GM12891 (cell line): ENCODE results near the gene RNF121.
A peak's percentile ranks its signal among the peaks of the same experiment; 100 is the strongest.

Experiments
- DNase-seq: peaks from one replicate; pipeline ENCODE4 v3.0.0; 2011; ENCODE audit warnings: low spot score; ENCODE audit not compliant: insufficient read length
- FAIRE-seq: peaks from 2 replicates; lab custom pipeline; 2011; peaks lifted over from hg19 to GRCh38; lab: Jason Lieb, UNC
- PAX5 ChIP-seq: IDR thresholded peaks from 2 replicates; pipeline ENCODE4 v1.6.1; 2011; ENCODE audit warnings: low read length, moderate library complexity, mild to moderate bottlenecking; ENCODE audit not compliant: insufficient read depth, severe bottlenecking
- POLR2A ChIP-seq: IDR thresholded peaks from 2 replicates; pipeline ENCODE4 v1.6.1; 2011; ENCODE audit warnings: low read depth, low read length, control low read depth
- POLR2AphosphoS5 ChIP-seq: IDR thresholded peaks from 2 replicates; pipeline ENCODE4 v1.6.1; 2011; ENCODE audit warnings: low read depth, low read length, control low read depth
- POU2F2 ChIP-seq: IDR thresholded peaks from 2 replicates; pipeline ENCODE4 v1.6.1; 2011; ENCODE audit warnings: low read depth, mild to moderate bottlenecking, control low read depth, low read length, moderate library complexity
- SPI1 ChIP-seq: IDR thresholded peaks from 2 replicates; pipeline ENCODE4 v1.6.1; 2011; ENCODE audit warnings: low read depth, low read length, control low read depth
- TAF1 ChIP-seq: IDR thresholded peaks from 2 replicates; pipeline ENCODE4 v1.6.1; 2011; ENCODE audit warnings: low read depth, low read length, control low read depth

Gene RNF121

DNA sequence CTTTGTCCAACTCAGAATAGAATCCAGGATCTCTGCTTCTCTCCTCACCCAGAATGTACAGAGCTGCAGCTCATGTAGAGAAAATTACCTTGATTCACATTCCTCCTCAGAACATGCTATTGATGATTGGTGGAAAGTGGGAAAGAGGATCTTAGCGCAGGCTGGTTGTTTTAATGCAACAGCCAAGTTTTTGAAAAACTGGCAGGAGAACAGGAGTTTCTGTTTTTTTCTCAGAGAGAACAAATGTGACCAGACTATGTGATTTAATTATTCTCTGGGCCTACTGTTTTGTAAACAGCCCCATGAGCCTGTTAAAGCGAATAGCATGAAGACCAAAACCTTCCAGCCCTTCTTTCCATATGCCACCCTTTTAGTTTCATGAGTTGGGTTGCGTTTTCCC is 50.8 kb downstream of the RNF121 start:
- DNase-seq (no peak), FAIRE-seq (no peak)
- no peak for TF ChIP-seq PAX5
- no peak for TF ChIP-seq TAF1
- no peak for TF ChIP-seq SPI1
- TF ChIP-seq POU2F2: no peak
- no peak for TF ChIP-seq POLR2AphosphoS5
- no peak for TF ChIP-seq POLR2A

DNA sequence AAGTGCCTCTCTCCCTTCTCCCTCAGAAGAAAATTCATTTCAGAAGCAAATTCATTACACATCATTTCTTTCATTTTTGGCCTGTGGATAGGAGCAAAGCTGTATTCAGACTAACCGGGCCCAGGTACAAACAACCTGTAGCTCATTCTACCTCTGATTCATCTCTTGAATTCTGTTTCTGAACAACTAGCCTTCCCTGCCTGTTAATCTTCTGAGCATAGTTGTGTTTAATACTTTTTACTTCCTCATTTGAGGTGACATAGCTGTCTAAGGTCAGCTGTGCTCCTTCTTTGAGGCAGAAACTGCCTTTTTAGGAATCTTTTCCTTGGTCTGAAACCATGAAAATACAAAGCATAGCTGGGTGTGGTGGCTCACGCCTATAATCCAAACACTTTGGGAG is 57.3 kb downstream of the RNF121 start:
- FAIRE-seq: peak; percentile 71
- no peak for DNase-seq
- TF ChIP-seq POLR2A (no peak), TAF1 (no peak), PAX5 (no peak)

DNA sequence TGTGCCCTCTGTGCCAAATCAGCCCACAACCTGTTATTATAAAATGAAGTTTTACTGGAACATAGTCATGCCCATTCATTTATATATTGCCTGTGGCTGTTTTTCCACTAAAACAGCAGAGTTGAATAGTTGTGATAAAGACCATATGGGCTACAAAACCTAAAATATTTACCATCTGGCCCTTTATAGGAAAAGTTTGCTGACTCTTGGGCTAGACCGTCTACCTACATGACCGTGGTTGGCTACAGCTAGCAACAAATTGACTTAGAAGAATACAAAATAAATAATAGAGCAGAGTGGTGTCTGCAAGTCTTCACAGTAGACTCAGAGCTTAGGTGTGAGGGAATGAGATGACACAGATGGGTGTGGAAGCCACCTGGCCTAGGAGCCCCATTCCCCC is 58.7 kb downstream of the RNF121 start:
- no peak for FAIRE-seq
- TF ChIP-seq POLR2AphosphoS5: no peak
- TF ChIP-seq SPI1: no peak
- no peak for TF ChIP-seq POU2F2
- no peak for DNase-seq

DNA sequence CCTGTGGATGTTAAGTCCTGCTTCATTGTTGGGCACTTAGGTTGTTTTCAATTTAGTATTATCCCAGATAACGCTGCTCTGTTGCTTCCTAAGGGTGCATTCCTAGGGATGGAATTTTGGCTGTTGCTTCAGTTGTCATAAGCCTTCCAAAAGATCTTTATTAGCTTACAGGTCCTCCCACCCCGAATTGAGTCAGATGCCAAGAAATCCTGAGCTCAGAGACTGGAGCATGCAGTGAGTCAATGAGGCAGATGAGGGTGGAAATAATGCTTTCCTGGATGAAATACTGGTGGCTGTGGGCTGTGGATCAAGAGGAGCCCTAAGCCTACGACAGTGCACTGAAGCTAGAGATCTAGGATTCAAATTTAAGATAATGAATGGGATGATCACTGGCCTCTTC is 59.2 kb downstream of the RNF121 start:
- no peak for TF ChIP-seq POLR2A
- no peak for TF ChIP-seq SPI1
- no peak for TF ChIP-seq POU2F2
- no peak for TF ChIP-seq PAX5
- no peak for TF ChIP-seq TAF1
- TF ChIP-seq POLR2AphosphoS5: no peak
- no peak for DNase-seq
- FAIRE-seq: no peak

DNA sequence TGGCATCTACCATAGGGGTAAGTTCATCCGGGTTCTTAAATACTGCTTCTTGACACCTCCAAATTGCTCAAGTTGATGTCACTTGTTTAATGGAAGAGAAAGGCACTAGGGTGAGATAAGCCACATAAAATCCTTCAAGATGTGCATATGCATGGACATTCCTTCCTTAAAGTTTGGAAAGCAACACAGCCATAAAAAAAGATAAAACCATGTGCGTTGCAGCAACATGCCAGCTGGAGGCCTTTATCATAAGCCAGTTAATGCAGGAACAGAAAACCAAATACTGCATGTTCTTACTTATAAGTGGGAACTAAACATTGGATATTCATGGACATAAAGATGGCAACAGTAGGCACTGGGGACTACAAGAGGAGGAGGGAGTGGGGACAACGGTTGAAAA is 61.9 kb downstream of the RNF121 start:
- DNase-seq: no peak
- no peak for FAIRE-seq
- TF ChIP-seq TAF1: no peak
- TF ChIP-seq POU2F2: no peak
- no peak for TF ChIP-seq PAX5
- TF ChIP-seq POLR2A: no peak
- TF ChIP-seq SPI1: no peak
- TF ChIP-seq POLR2AphosphoS5: no peak

DNA sequence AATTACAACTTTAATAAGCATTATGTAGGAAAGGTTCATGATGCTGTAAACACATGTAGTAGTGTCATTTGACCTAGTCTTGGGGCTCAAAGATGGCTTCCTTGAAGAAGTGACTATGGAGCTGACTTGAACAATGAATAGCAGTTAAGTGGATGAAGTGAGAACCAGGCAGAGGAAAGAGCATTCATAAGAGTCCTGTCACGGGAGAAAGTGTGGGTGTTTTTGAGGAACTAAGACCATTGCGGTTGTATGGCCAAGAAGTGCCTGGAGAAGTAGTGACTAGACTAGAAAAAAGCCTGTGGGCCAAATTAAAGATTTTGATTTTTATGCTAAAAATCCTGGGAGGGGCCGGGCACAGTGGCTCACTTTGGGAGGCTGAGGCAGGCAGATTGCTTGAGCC is 62.6 kb downstream of the RNF121 start:
- no peak for DNase-seq
- FAIRE-seq: peak; percentile 73
- TF ChIP-seq POLR2AphosphoS5 (no peak), SPI1 (peak; percentile 69)

DNA sequence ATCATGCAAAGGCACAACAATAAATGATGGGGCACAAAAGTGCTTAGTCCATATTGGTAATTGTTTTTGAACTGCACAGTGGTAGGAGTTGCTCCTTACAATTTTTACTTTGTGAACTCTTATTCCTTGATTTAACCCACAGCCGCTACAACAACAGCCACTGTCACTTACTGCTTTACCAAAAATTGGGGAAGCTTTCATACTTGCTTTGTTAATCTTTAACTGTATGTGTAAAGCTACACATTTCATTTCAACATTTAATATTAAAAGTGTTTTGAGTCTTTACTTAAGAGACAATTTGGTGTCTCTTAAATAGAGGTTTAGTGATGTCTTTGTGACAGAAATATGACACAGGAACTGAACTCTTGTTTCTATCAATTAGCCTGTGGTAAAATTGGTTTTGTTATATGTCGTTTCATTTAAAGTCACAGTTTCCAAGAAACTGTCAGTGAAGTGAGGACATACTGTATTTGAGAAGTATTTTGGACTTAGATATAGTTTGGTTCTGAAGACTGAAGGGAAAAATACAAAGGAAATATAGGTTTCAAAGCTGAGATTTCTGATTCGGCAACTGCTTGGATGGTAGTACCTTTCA is 63.4 kb downstream of the RNF121 start:
- DNase-seq: no peak
- peak; percentile 28 for FAIRE-seq

DNA sequence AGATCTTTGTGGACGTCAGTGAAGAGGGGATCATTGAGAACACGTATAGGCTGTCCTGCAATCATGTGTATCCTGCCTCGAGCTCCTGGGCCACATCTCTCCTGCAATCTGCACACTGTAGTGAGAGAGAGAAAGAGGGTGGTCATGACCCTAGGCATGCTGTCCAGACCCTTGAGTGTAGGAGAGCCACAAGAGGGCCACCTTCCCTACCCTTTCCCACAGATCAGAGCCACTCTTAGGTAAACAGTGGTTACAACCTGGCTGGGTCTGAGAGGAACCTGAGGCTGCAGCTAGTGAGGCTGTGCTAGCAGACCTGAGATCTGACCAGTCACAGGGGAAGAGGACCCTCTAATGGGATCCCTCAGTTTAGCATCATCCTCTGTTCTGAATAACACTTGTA is 65.9 kb downstream of the RNF121 start:
- DNase-seq (no peak), FAIRE-seq (no peak)
- TF ChIP-seq PAX5 (no peak), SPI1 (no peak), POU2F2 (no peak), TAF1 (no peak), POLR2AphosphoS5 (no peak), POLR2A (no peak)

More for the DNA sequence above, 63.4 kb downstream of the RNF121 start:
- TF ChIP-seq SPI1 (0 out of 2 replicates have a peak, but pooled peaks have one; percentile 6), PAX5 (no peak), POLR2A (no peak), POLR2AphosphoS5 (no peak)

DNA sequence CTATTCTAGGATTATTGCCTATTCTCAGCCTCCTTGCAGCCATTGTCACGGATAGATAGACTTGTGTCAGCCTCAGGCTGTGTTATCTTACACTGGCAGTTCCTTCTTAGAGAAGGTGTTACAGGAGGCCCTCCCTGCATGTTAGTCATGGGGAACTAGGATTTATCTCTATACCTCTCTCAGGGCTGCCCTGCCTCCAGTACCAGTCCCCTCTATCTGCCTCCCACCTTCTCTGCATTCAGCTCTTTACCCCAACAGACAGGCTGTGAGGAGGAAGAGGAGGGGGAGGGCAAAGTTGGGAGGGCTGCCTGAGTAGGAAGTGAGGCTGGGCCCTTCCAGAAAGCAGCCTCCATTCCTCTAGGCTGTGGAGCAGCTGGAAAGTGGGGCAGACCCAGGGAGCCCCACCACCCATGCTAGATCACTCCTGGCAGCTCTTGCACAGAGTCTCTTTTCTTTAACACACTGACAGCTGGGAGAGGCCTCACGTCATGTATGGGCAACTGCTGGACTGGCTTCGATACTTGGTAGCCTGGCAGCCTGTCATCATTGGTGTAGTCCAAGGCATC is 67.0 kb downstream of the RNF121 start:
- FAIRE-seq (no peak), DNase-seq (no peak)
- no peak for TF ChIP-seq SPI1
- no peak for TF ChIP-seq PAX5

DNA sequence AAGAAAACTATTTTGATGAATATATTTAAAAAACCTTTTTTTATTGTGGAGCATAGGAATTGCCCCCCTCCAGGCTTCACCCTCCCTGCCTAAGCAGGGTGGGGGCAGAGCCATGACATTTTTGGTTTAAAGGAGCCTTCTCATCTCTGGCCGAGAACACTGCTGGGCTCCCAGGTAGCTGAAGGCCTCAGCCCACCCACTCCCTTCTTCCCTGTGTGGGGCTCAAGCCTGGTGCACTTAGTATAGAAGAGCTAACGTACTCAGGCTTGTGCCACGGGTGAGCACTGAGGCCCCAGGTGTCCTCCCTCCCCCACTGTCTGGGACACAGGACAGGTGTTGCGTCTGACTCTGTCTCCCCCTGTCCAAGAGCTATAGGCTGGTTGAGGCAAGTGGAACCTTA is 67.7 kb downstream of the RNF121 start:
- TF ChIP-seq SPI1 (no peak), POLR2AphosphoS5 (no peak), PAX5 (no peak), POU2F2 (no peak), POLR2A (no peak), TAF1 (no peak)
- DNase-seq (no peak), FAIRE-seq (no peak)
